NCI-H774 (cell line): ENCODE measurements around the gene MYD88.
"Not testable (repeated sequence)": the region's sequence is repeated elsewhere in the genome, so short reads cannot be mapped to it uniquely, and the experiment has no call there.

ENCODE experiments used
- DNase-seq: peaks from one replicate; lab custom pipeline; 2025; lab: John Stamatoyannopoulos, UW

Gene MYD88

GRCh38 chr3:38126121-38126892 is 12.2 kb upstream of the MYD88 start:
- DNase-seq, result no peak

- DNase-seq, result no peak
Observed at GRCh38 chr3:38127611-38128302, 10.7 kb upstream of the MYD88 start.

- DNase-seq, result no peak
Observed at GRCh38 chr3:38128303-38128655, 10.2 kb upstream of the MYD88 start.

- DNase-seq, result no peak
Observed at GRCh38 chr3:38129058-38129457, 9.4 kb upstream of the MYD88 start.

- no peak for DNase-seq
Observed at GRCh38 chr3:38130631-38131065, 7.8 kb upstream of the MYD88 start.

GRCh38 chr3:38131621-38132369 is 6.7 kb upstream of the MYD88 start:
- no peak for DNase-seq

GRCh38 chr3:38133209-38133556 is 5.3 kb upstream of the MYD88 start:
- no peak for DNase-seq

GRCh38 chr3:38133557-38134405 is 4.7 kb upstream of the MYD88 start:
- no peak for DNase-seq

- not testable (repeated sequence) for DNase-seq
Observed at GRCh38 chr3:38134517-38135143, 3.8 kb upstream of the MYD88 start.

- DNase-seq, result not testable (repeated sequence)
Observed at GRCh38 chr3:38135621-38136277, 2.7 kb upstream of the MYD88 start.

- no peak for DNase-seq
Observed at GRCh38 chr3:38136393-38136776, 2.1 kb upstream of the MYD88 start.

GRCh38 chr3:38136777-38137614 is 1.5 kb upstream of the MYD88 start, which contains the start of gene ACAA1:
Gene ACAA1 (minus strand): TSS chr3:38137127. CDS start chr3:38137035, 92 bp downstream.
- peak; percentile 89 for DNase-seq

- DNase-seq, result no peak
Observed at GRCh38 chr3:38137615-38138348, 679 bp upstream of the MYD88 start.

GRCh38 chr3:38139191-38139590 is 730 bp downstream of the MYD88 start:
- DNase-seq, result no peak

- no peak for DNase-seq
Observed at GRCh38 chr3:38139652-38140051, 1.2 kb downstream of the MYD88 start.

GRCh38 chr3:38140326-38141172 is 2.1 kb downstream of the MYD88 start:
- no peak for DNase-seq

GRCh38 chr3:38141173-38141951 is 2.9 kb downstream of the MYD88 start:
- no peak for DNase-seq

GRCh38 chr3:38141952-38142273 is 3.5 kb downstream of the MYD88 start:
- no peak for DNase-seq
